Neural cell (in vitro differentiated cells): ENCODE results near the gene WDR37. TPM values are rescaled to one million over a fixed set of nuclear protein-coding genes. Genes with fewer than 3 reads are reported as not detected.

ENCODE experiments used
- H2AFZ ChIP-seq: fragments of 200-600, 300-800 bp; sonication (generic), shearing (Covaris generic); 2 replicates; pipeline ENCODE4 v1.6.0; 2014; ENCODE audit warnings: low read depth, mild to moderate bottlenecking, antibody characterized with exemption, low read length, moderate library complexity
- H3F3A ChIP-seq: fragments of 200-600 bp; shearing (Covaris generic); 2 replicates; pipeline ENCODE4 v1.6.1; 2016; ENCODE audit warnings: mild to moderate bottlenecking, moderate library complexity, mixed read lengths, antibody characterized with exemption, low read length; ENCODE audit not compliant: insufficient read depth, poor library complexity, severe bottlenecking
- H3K27ac ChIP-seq: fragments of 200-600, 300-800 bp; sonication (generic), shearing (Covaris generic); 2 replicates; pipeline ENCODE4 v1.5.1; 2014; ENCODE audit warnings: mild to moderate bottlenecking, low read length, moderate library complexity
- H3K27me3 ChIP-seq: fragments of 300-800, 200-600 bp; sonication (generic), shearing (Covaris generic); 2 replicates; pipeline ENCODE4 v1.6.0; 2014; ENCODE audit warnings: mild to moderate bottlenecking, low read depth, low read length, moderate library complexity; ENCODE audit not compliant: insufficient read depth
- H3K36me3 ChIP-seq: fragments of 300-800, 200-600 bp; sonication (generic), shearing (Covaris generic); 2 replicates; pipeline ENCODE4 v1.5.1; 2014; ENCODE audit warnings: mild to moderate bottlenecking, antibody characterized with exemption, low read length, moderate library complexity; ENCODE audit not compliant: insufficient read depth
- H3K4me2 ChIP-seq: fragments of 300-800, 200-600 bp; sonication (generic), shearing (Covaris generic); 2 replicates; pipeline ENCODE4 v1.6.0; 2014; ENCODE audit warnings: mild to moderate bottlenecking, low read length
- H3K4me3 ChIP-seq: fragments of 300-800, 200-600 bp; sonication (generic), shearing (Covaris generic); 2 replicates; pipeline ENCODE4 v1.5.1; 2014; ENCODE audit warnings: mild to moderate bottlenecking, low read length, moderate library complexity
- H3K79me2 ChIP-seq: fragments of 200-600 bp; shearing (Covaris generic); replicated peaks from 2 replicates; pipeline ENCODE4 v1.6.0; 2014; ENCODE audit warnings: mild to moderate bottlenecking, low read length, moderate library complexity; ENCODE audit not compliant: insufficient read depth
- H3K9ac ChIP-seq: fragments of 300-800, 200-600 bp; sonication (generic), shearing (Covaris generic); 2 replicates; pipeline ENCODE4 v1.6.1; 2016; ENCODE audit warnings: mild to moderate bottlenecking, low read length, mixed read lengths
- H3K9me2 ChIP-seq: fragments of 200-600 bp; shearing (Covaris generic); 2 replicates; pipeline ENCODE4 v1.6.1; 2016; ENCODE audit warnings: mild to moderate bottlenecking, low read length, mixed read lengths; ENCODE audit not compliant: insufficient read depth
- H3K9me3 ChIP-seq: fragments of 200-600, 300-800 bp; sonication (generic), shearing (Covaris generic); 2 replicates; pipeline ENCODE4 v1.6.1; 2016; ENCODE audit warnings: mild to moderate bottlenecking, mixed run types, low read length, moderate library complexity, mixed read lengths
- H4K20me1 ChIP-seq: fragments of 200-600 bp; shearing (Covaris generic); 2 replicates; pipeline ENCODE4 v1.6.1; 2016; ENCODE audit warnings: mild to moderate bottlenecking, mixed run types; ENCODE audit not compliant: insufficient read depth
- EP300 ChIP-seq: fragments of 450-650 bp; conservative IDR thresholded peaks from 2 replicates; pipeline ENCODE4 v1.6.1; 2014; ENCODE audit warnings: antibody characterized with exemption, mild to moderate bottlenecking, moderate library complexity; ENCODE audit not compliant: poor library complexity, severe bottlenecking
- EZH2 ChIP-seq: fragments of 200-600, 300-800 bp; shearing (Covaris generic), sonication (generic); IDR thresholded peaks from 2 replicates; pipeline ENCODE4 v1.6.1; 2014; ENCODE audit warnings: antibody characterized with exemption, low read length, borderline replicate concordance, mild to moderate bottlenecking; ENCODE audit not compliant: insufficient read depth, poor library complexity, severe bottlenecking
- MXI1 ChIP-seq: fragments of 450-650 bp; conservative IDR thresholded peaks from 2 replicates; pipeline ENCODE4 v1.6.1; 2014; ENCODE audit warnings: antibody characterized with exemption, mild to moderate bottlenecking; ENCODE audit not compliant: poor library complexity, severe bottlenecking
- POLR2AphosphoS5 ChIP-seq: IDR thresholded peaks from 2 replicates; pipeline ENCODE4 v1.6.1; 2012
- RAD21 ChIP-seq: fragments of 450-650 bp; conservative IDR thresholded peaks from 2 replicates; pipeline ENCODE4 v1.6.1; 2014; ENCODE audit warnings: antibody characterized with exemption, mild to moderate bottlenecking, moderate library complexity
- SMC3 ChIP-seq: fragments of 450-650 bp; conservative IDR thresholded peaks from 2 replicates; pipeline ENCODE4 v1.6.1; 2014; ENCODE audit warnings: antibody characterized with exemption, mild to moderate bottlenecking, moderate library complexity; ENCODE audit not compliant: poor library complexity
- TAF1 ChIP-seq: IDR thresholded peaks from 2 replicates; pipeline ENCODE4 v1.6.1; 2012; ENCODE audit warnings: low read depth
- polyA plus RNA-seq: library from polyadenylated mRNA; depleted of rRNA; stranded (reverse); fragments of >200 nt; gene quantifications from 2 replicates; pipeline ENCODE4 v1.2.3, GENCODE V29; 2014
- TF ChIP-seq, protein P1 (sequence below): IDR thresholded peaks from 2 replicates; pipeline ENCODE4 v1.6.1; 2012; ENCODE audit warnings: borderline replicate concordance
- TF ChIP-seq, protein P2 (sequence below): fragments of 450-650 bp; IDR thresholded peaks from 2 replicates; pipeline ENCODE4 v1.5.1; 2014; ENCODE audit warnings: antibody characterized with exemption, mild to moderate bottlenecking, moderate library complexity; ENCODE audit not compliant: poor library complexity, severe bottlenecking

WDR37 gene
- polyA plus RNA-seq, 1 donor from 2014 or later = 32.3 TPM

DNA sequence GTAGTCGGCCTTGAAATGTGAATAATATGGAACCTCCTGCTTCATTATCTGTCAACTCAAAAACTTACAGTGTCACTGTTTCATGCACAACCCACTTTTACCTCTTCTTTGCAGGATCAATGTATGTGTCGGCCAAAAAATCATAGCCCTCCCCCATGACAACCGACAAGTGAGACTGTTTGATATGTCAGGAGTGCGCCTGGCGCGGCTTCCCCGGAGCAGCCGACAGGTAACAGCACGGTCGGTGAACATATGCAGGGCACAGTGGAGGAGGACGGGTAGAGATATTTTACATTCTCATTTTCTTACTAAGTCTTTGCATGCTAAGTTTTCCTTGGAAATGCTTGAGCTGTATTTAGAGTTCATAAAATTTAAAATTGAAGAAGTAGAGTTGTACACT is 68.6 kb downstream of the WDR37 start:
- Histone ChIP-seq H3K9ac (no peak overlapping the region), H3K79me2 (no peaks in the 10 kb centered on the region), H4K20me1 (no peaks in the 10 kb centered on the region), H3K9me2 (no peaks in the 10 kb centered on the region), H3F3A (no peaks in the 10 kb centered on the region), H3K4me2 (no peak overlapping the region), H3K4me3 (no peak overlapping the region), H3K27ac (no peak overlapping the region), H3K9me3 (no peaks in the 10 kb centered on the region), H2AFZ (no peak overlapping the region), H3K36me3 (no peaks in the 10 kb centered on the region), H3K27me3 (no peaks in the 10 kb centered on the region)
- no peak for TF ChIP-seq TAF1
- TF ChIP-seq EZH2 = no peak
- no peak for TF ChIP-seq RAD21
- TF ChIP-seq, protein P1, sequence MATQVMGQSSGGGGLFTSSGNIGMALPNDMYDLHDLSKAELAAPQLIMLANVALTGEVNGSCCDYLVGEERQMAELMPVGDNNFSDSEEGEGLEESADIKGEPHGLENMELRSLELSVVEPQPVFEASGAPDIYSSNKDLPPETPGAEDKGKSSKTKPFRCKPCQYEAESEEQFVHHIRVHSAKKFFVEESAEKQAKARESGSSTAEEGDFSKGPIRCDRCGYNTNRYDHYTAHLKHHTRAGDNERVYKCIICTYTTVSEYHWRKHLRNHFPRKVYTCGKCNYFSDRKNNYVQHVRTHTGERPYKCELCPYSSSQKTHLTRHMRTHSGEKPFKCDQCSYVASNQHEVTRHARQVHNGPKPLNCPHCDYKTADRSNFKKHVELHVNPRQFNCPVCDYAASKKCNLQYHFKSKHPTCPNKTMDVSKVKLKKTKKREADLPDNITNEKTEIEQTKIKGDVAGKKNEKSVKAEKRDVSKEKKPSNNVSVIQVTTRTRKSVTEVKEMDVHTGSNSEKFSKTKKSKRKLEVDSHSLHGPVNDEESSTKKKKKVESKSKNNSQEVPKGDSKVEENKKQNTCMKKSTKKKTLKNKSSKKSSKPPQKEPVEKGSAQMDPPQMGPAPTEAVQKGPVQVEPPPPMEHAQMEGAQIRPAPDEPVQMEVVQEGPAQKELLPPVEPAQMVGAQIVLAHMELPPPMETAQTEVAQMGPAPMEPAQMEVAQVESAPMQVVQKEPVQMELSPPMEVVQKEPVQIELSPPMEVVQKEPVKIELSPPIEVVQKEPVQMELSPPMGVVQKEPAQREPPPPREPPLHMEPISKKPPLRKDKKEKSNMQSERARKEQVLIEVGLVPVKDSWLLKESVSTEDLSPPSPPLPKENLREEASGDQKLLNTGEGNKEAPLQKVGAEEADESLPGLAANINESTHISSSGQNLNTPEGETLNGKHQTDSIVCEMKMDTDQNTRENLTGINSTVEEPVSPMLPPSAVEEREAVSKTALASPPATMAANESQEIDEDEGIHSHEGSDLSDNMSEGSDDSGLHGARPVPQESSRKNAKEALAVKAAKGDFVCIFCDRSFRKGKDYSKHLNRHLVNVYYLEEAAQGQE = no peak
- no peak for TF ChIP-seq POLR2AphosphoS5
- TF ChIP-seq EP300 = no peak
- TF ChIP-seq SMC3 = no peak
- TF ChIP-seq, protein P2, sequence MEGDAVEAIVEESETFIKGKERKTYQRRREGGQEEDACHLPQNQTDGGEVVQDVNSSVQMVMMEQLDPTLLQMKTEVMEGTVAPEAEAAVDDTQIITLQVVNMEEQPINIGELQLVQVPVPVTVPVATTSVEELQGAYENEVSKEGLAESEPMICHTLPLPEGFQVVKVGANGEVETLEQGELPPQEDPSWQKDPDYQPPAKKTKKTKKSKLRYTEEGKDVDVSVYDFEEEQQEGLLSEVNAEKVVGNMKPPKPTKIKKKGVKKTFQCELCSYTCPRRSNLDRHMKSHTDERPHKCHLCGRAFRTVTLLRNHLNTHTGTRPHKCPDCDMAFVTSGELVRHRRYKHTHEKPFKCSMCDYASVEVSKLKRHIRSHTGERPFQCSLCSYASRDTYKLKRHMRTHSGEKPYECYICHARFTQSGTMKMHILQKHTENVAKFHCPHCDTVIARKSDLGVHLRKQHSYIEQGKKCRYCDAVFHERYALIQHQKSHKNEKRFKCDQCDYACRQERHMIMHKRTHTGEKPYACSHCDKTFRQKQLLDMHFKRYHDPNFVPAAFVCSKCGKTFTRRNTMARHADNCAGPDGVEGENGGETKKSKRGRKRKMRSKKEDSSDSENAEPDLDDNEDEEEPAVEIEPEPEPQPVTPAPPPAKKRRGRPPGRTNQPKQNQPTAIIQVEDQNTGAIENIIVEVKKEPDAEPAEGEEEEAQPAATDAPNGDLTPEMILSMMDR = no peak
- no peak for TF ChIP-seq MXI1

DNA sequence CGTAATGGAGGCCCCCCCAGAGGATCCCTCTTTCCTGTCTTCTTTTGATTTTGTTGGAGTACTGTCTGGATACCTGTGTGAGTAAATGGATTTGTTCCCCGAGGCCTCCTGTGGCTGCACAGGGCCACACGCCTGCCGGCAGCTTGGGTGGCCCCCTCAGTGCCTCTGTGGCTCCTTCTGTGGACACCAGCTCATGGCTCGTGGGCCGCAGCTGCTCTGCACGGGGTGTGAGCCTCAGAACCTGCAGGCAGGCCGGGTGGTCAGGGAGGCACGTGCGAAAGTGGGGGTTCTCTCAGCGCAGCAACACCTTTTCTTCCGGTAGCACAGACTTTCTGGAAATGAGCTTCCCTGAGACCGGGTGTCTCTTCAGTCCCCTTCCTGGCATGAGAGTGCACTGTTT is 70.3 kb downstream of the WDR37 start:
- Histone ChIP-seq H3K36me3 (peaks cover 4% of the 10 kb centered on the region), H3K27me3 (no peaks in the 10 kb centered on the region), H3K27ac (no peak overlapping the region), H3K9me2 (no peaks in the 10 kb centered on the region), H2AFZ (no peak overlapping the region), H3K4me3 (no peak overlapping the region), H3K9ac (no peak overlapping the region), H3K9me3 (no peaks in the 10 kb centered on the region), H3K79me2 (no peaks in the 10 kb centered on the region), H3K4me2 (no peak overlapping the region), H4K20me1 (no peaks in the 10 kb centered on the region), H3F3A (no peaks in the 10 kb centered on the region)
- TF ChIP-seq SMC3 = no peak
- TF ChIP-seq, protein P2 = no peak
- no peak for TF ChIP-seq EZH2
- TF ChIP-seq RAD21 = no peak
- no peak for TF ChIP-seq POLR2AphosphoS5
- TF ChIP-seq, protein P1 = no peak
- TF ChIP-seq TAF1 = no peak
- TF ChIP-seq MXI1 = no peak
- TF ChIP-seq EP300 = no peak
